SK-N-SH (cell line): ENCODE measurements around the gene BRD3. TPM values are rescaled to one million over a fixed set of nuclear protein-coding genes. Genes with fewer than 3 reads are reported as not detected.

Experiments used
- CTCF ChIA-PET: fragments of 300-600, 350-600 bp; formaldehyde crosslinking; extraction: SDS; loops from one replicate; lab custom pipeline; 2021; lab: Yijun Ruan, JAX
- POLR2A ChIA-PET: fragments of 350-600 bp; sonication (Branson Sonifier 250); formaldehyde crosslinking; extraction: SDS; loops from one replicate; lab custom pipeline; 2020; ENCODE audit warnings: antibody characterized with exemption, inconsistent platforms; lab: Yijun Ruan, JAX
- DNase-seq: peaks from one replicate; pipeline ENCODE4 v3.0.0; 2012
- H2AFZ ChIP-seq: fragments of 200-600 bp; sonication (generic); 2 replicates; pipeline ENCODE4 v1.8.1; 2016; ENCODE audit warnings: antibody characterized with exemption, mild to moderate bottlenecking, low read depth
- H3F3A ChIP-seq: fragments of 200-600 bp; sonication (generic); replicated peaks from 2 replicates; pipeline ENCODE3; 2016; ENCODE audit warnings: antibody characterized with exemption, mild to moderate bottlenecking; ENCODE audit not compliant: insufficient read depth
- H3K27ac ChIP-seq, 2 experiments: fragments of 200-500 bp in 1 of 2; fragments of 200-600 bp in 1 of 2; sonication (Bioruptor generic) in 1 of 2; sonication (generic), shearing (Covaris generic) in 1 of 2; 2 replicates each; pipeline versions ENCODE4 v1.5.1 to v1.6.1; 2014 to 2016; ENCODE audit warnings: low read depth in 2 of 2, inconsistent platforms in 1 of 2, low read length in 1 of 2, mild to moderate bottlenecking in 1 of 2, mixed read lengths in 1 of 2
- H3K27me3 ChIP-seq: fragments of 200-600 bp; sonication (generic), shearing (Covaris generic); 2 replicates; pipeline ENCODE4 v1.6.1; 2016; ENCODE audit warnings: mixed run types; ENCODE audit not compliant: insufficient read depth
- H3K36me3 ChIP-seq, 2 experiments: fragments of 200-500 bp in 1 of 2; fragments of 200-600 bp in 1 of 2; sonication (Bioruptor generic) in 1 of 2; sonication (generic) in 1 of 2; replicated peaks in 1 of 2; 2 replicates each; pipeline versions ENCODE3 to v1.5.1; 2014 to 2016; ENCODE audit warnings: low read length in 1 of 2, mild to moderate bottlenecking in 1 of 2; ENCODE audit not compliant: insufficient read depth in 2 of 2, control insufficient read depth in 1 of 2
- H3K4me1 ChIP-seq, 2 experiments: fragments of 200-500 bp in 1 of 2; fragments of 200-600 bp in 1 of 2; sonication (Bioruptor generic) in 1 of 2; sonication (generic), shearing (Covaris generic) in 1 of 2; 2 replicates each; pipeline versions ENCODE4 v1.5.1 to v1.6.1; 2014 to 2016; ENCODE audit warnings: low read depth in 1 of 2, low read length in 1 of 2, mixed run types in 1 of 2; ENCODE audit not compliant: insufficient read depth in 2 of 2, control insufficient read depth in 1 of 2
- H3K4me2 ChIP-seq: fragments of 200-600 bp; sonication (generic), shearing (Covaris generic); 2 replicates; pipeline ENCODE4 v1.6.1; 2017; ENCODE audit warnings: mixed run types
- H3K4me3 ChIP-seq, 2 experiments: fragments of 200-500 bp in 1 of 2; fragments of 200-600 bp in 1 of 2; sonication (Bioruptor generic) in 1 of 2; sonication (generic), shearing (Covaris generic) in 1 of 2; 2 replicates each; pipeline versions ENCODE4 v1.5.1 to v1.8.1; 2014 to 2016; ENCODE audit warnings: low read depth in 2 of 2, inconsistent platforms in 1 of 2, low read length in 1 of 2, mild to moderate bottlenecking in 1 of 2, mixed read lengths in 1 of 2, moderate library complexity in 1 of 2
- H3K79me2 ChIP-seq: fragments of 200-600 bp; sonication (generic); 2 replicates; pipeline ENCODE4 v1.8.1; 2017; ENCODE audit warnings: mild to moderate bottlenecking; ENCODE audit not compliant: insufficient read depth
- H3K9ac ChIP-seq: fragments of 200-600 bp; sonication (generic); 2 replicates; pipeline ENCODE4 v1.6.1; 2017; ENCODE audit warnings: mixed run types
- H3K9me2 ChIP-seq: fragments of 200-600 bp; sonication (generic); 2 replicates; pipeline ENCODE4 v1.6.1; 2017; ENCODE audit warnings: mixed run types
- H3K9me3 ChIP-seq: fragments of 200-600 bp; sonication (generic); 2 replicates; pipeline ENCODE4 v1.6.1; 2017; ENCODE audit warnings: mixed run types, mild to moderate bottlenecking, moderate library complexity
- H4K20me1 ChIP-seq: fragments of 200-600 bp; sonication (generic); 2 replicates; pipeline ENCODE4 v1.6.1; 2017; ENCODE audit warnings: mild to moderate bottlenecking, mixed run types; ENCODE audit not compliant: insufficient read depth
- CHD2 ChIP-seq: fragments of 150-350 bp; IDR thresholded peaks from 2 replicates; pipeline ENCODE4 v1.6.1; 2018; ENCODE audit warnings: low read length; ENCODE audit not compliant: partially characterized antibody
- EP300 ChIP-seq, 2 experiments: IDR thresholded peaks; 2 replicates each; pipeline versions ENCODE4 v1.4.0 to v1.6.1; 2012; ENCODE audit warnings: borderline replicate concordance in 1 of 2, low read depth in 1 of 2, low read length in 1 of 2
- EZH2phosphoT487 ChIP-seq: fragments of 200-600 bp; sonication (generic); IDR thresholded peaks from 2 replicates; pipeline ENCODE4 v1.6.1; 2017; ENCODE audit warnings: low read depth, mixed run types, mild to moderate bottlenecking, antibody characterized with exemption, moderate library complexity, borderline replicate concordance
- FOSL2 ChIP-seq: IDR thresholded peaks from 2 replicates; pipeline ENCODE4 v1.4.0; 2012; ENCODE audit warnings: low read depth, mild to moderate bottlenecking, moderate library complexity, borderline replicate concordance
- FOXJ3 ChIP-seq: sonication (generic); formaldehyde crosslinking; IDR thresholded peaks from 2 replicates; pipeline ENCODE4 v1.5.1; 2020; ENCODE audit warnings: mild to moderate bottlenecking, missing genetic modification reagents
- FOXM1 ChIP-seq: IDR thresholded peaks from 2 replicates; pipeline ENCODE4 v1.4.0; 2012; ENCODE audit warnings: low read depth, mild to moderate bottlenecking
- GABPA ChIP-seq: IDR thresholded peaks from 2 replicates; pipeline ENCODE4 v1.4.0; 2012; ENCODE audit warnings: low read depth, mild to moderate bottlenecking
- GATA2 ChIP-seq: sonication (generic); formaldehyde crosslinking; IDR thresholded peaks from 2 replicates; pipeline ENCODE4 v1.5.0; 2020; ENCODE audit warnings: mild to moderate bottlenecking, missing genetic modification reagents
- IRF3 ChIP-seq: fragments of 150-350 bp; IDR thresholded peaks from 2 replicates; pipeline ENCODE4 v1.6.1; 2016; ENCODE audit warnings: mild to moderate bottlenecking, low read depth, low read length
- JUND ChIP-seq: IDR thresholded peaks from 2 replicates; pipeline ENCODE4 v1.4.0; 2012
- MEF2A ChIP-seq: IDR thresholded peaks from 2 replicates; pipeline ENCODE4 v1.4.0; 2012; ENCODE audit warnings: low read depth, borderline replicate concordance
- MXI1 ChIP-seq: IDR thresholded peaks from 2 replicates; pipeline ENCODE4 v1.6.1; 2012; ENCODE audit warnings: mild to moderate bottlenecking, low read depth, low read length, improper control_type of control experiment
- NRF1 ChIP-seq: IDR thresholded peaks from 2 replicates; pipeline ENCODE4 v1.6.1; 2012; ENCODE audit warnings: low read depth, mild to moderate bottlenecking, low read length
- RAD21 ChIP-seq: IDR thresholded peaks from 2 replicates; pipeline ENCODE4 v1.6.1; 2012; ENCODE audit warnings: mild to moderate bottlenecking, low read length
- RCOR1 ChIP-seq: fragments of 150-350 bp; IDR thresholded peaks from 2 replicates; pipeline ENCODE4 v1.6.1; 2017; ENCODE audit warnings: antibody characterized with exemption, low read length
- RFX5 ChIP-seq: IDR thresholded peaks from 2 replicates; pipeline ENCODE4 v1.6.1; 2012; ENCODE audit warnings: mild to moderate bottlenecking, improper control_type of control experiment, low read length
- SMC3 ChIP-seq: IDR thresholded peaks from 2 replicates; pipeline ENCODE4 v1.6.1; 2012; ENCODE audit warnings: low read depth, low read length, improper control_type of control experiment
- TAF1 ChIP-seq: IDR thresholded peaks from 2 replicates; pipeline ENCODE4 v1.6.1; 2012; ENCODE audit warnings: low read depth, mild to moderate bottlenecking, low read length, moderate library complexity, borderline replicate concordance
- YY1 ChIP-seq: IDR thresholded peaks from 2 replicates; pipeline ENCODE4 v1.4.0; 2012; ENCODE audit warnings: low read depth, mild to moderate bottlenecking
- WGBS: methylation state at CpG from one replicate; pipeline ENCODE4 v1.1.6; 2017; ENCODE audit warnings: low lambda C conversion rate; 5-methylcytosine and 5-hydroxymethylcytosine counted together
- polyA plus RNA-seq, 3 experiments: library from polyadenylated mRNA; depleted of rRNA; stranded (reverse); fragments of >200 nt; gene quantifications; 2 replicates each; pipeline ENCODE4 v1.2.3, GENCODE V29; 2012
- TF ChIP-seq, protein P1 (sequence below): IDR thresholded peaks from 2 replicates; pipeline ENCODE4 v1.4.0; 2012; ENCODE audit warnings: low read depth, borderline replicate concordance

The BRD3 gene
- polyA plus RNA-seq, 1 of the 3 experiments (the other 2 are of a cell fraction), result 11.4 TPM

GRCh38 chr9:134054891-134055811, 12.7 kb downstream of the BRD3 start (continued):
- TF ChIP-seq FOXM1 (no peak), SMC3 (no peak), TAF1 (no peak), EP300 (IDR thresholded peaks at IDR 0.05; ENCODE audit: borderline replicate concordance in 1 of 2, low read depth in 1 of 2, low read length in 1 of 2) (no peak), IRF3 (no peak), JUND (no peak), NRF1 (no peak), RAD21 (no peak), MEF2A (no peak)
- TF ChIP-seq, all 33 proteins: peak for 0

GRCh38 chr9:134053941-134054761, 13.7 kb downstream of the BRD3 start:
- Histone ChIP-seq H3K79me2 (peaks cover 59% of the 10 kb centered on the region), H4K20me1 (peaks cover 59% of the 10 kb centered on the region), H2AFZ (no peak overlapping the region)

GRCh38 chr9:134053401-134053871, 14.4 kb downstream of the BRD3 start:
- 91% methylated on average over 9 of the region's 28 CpGs for WGBS
- DNase-seq, result no peak
- Histone ChIP-seq H3K4me2 (no peak overlapping the region), H2AFZ (no peak overlapping the region), H3K36me3 (peaks cover 0 to 46% of the 10 kb centered on the region in 2 experiments), H3K4me1 (peaks cover 6 to 37% of the 10 kb centered on the region in 2 experiments; a peak in 2 of 4 replicates), H4K20me1 (peaks cover 52% of the 10 kb centered on the region), H3K27me3 (no peaks in the 10 kb centered on the region), H3F3A (no peaks in the 10 kb centered on the region), H3K9me3 (no peaks in the 10 kb centered on the region), H3K27ac (no peak overlapping the region; a peak in 1 of 4 replicates), H3K9ac (no peak overlapping the region), H3K4me3 (no peak overlapping the region), H3K9me2 (no peaks in the 10 kb centered on the region), H3K79me2 (peaks cover 52% of the 10 kb centered on the region)
- ChIA-PET CTCF (interaction anchor here (1.3 to 2.5 kb wide), 2 partner anchors 12 to 59 kb away, joined by 5 to 6 read pairs; no protein-coding TSS in a partner anchor), POLR2A (no interaction called here)
- TF ChIP-seq IRF3 (no peak), MXI1 (no peak), EZH2phosphoT487 (no peak), RAD21 (no peak), CHD2 (no peak), RFX5 (no peak), GABPA (no peak), FOXJ3 (CRISPR knock-in tag) (no peak), RCOR1 (no peak), GATA2 (CRISPR knock-in tag) (no peak)
- TF ChIP-seq, protein P1, sequence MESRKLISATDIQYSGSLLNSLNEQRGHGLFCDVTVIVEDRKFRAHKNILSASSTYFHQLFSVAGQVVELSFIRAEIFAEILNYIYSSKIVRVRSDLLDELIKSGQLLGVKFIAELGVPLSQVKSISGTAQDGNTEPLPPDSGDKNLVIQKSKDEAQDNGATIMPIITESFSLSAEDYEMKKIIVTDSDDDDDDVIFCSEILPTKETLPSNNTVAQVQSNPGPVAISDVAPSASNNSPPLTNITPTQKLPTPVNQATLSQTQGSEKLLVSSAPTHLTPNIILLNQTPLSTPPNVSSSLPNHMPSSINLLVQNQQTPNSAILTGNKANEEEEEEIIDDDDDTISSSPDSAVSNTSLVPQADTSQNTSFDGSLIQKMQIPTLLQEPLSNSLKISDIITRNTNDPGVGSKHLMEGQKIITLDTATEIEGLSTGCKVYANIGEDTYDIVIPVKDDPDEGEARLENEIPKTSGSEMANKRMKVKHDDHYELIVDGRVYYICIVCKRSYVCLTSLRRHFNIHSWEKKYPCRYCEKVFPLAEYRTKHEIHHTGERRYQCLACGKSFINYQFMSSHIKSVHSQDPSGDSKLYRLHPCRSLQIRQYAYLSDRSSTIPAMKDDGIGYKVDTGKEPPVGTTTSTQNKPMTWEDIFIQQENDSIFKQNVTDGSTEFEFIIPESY, result no peak

More at GRCh38 chr9:134053941-134054761, 13.7 kb downstream of the BRD3 start:
- Histone ChIP-seq H3K9me3 (no peaks in the 10 kb centered on the region), H3K4me2 (no peak overlapping the region), H3K27me3 (no peaks in the 10 kb centered on the region), H3K4me1 (peaks cover 6 to 44% of the 10 kb centered on the region in 2 experiments; a peak in 2 of 4 replicates), H3K9ac (no peak overlapping the region), H3K27ac (no peak overlapping the region; a peak in 1 of 4 replicates), H3F3A (no peaks in the 10 kb centered on the region), H3K4me3 (no peak overlapping the region), H3K9me2 (no peaks in the 10 kb centered on the region), H3K36me3 (peaks cover 0 to 40% of the 10 kb centered on the region in 2 experiments)
- TF ChIP-seq YY1 (no peak), FOSL2 (no peak)
- no peak for DNase-seq
- POLR2A ChIA-PET, result no interaction called here
- WGBS, result 93% methylated on average over 18 of the region's 44 CpGs
- CTCF ChIA-PET, result interaction anchor here (1.3 to 2.5 kb wide), 2 partner anchors 12 to 60 kb away, joined by 5 to 6 read pairs; no protein-coding TSS in a partner anchor
